Pancreas (tissue), 10 donors: ENCODE measurements around the gene ADCY5. TPM values are rescaled to one million over a fixed set of nuclear protein-coding genes. Genes with fewer than 3 reads are reported as not detected.

Experiments
- ATAC-seq, 4 donors: fragments of 200-7000 bp; cut with Tn5 transposase; one replicate each; pipeline versions ENCODE4 v1.8.0 to v1.9.1; 2020; ENCODE audit warnings: mild to moderate bottlenecking in 4 of 4, moderate library complexity in 4 of 4
- DNase-seq, 6 donors: peaks; one replicate each; pipeline ENCODE4 v3.0.0-alpha.2; 2020
- FAIRE-seq: peaks from 2 replicates; lab custom pipeline; 2012; peaks lifted over from hg19 to GRCh38; lab: Jason Lieb, UNC
- H3K27ac ChIP-seq, 4 donors: fragments of 200-600 bp; sonication (generic); 1 replicate in 3 of 4; 2 replicates in 1 of 4; pipeline versions ENCODE4 v1.5.0 to v1.8.0; 2020
- H3K27me3 ChIP-seq, 4 donors: fragments of 200-600 bp; one replicate each; pipeline ENCODE4 v1.8.0; 2021
- H3K36me3 ChIP-seq, 3 donors: fragments of 200-600 bp; sonication (generic) in 1 of 3; one replicate each; pipeline versions ENCODE4 v1.5.0 to v1.8.0; 2020 to 2021
- H3K4me1 ChIP-seq, 3 donors: fragments of 200-600 bp; one replicate each; pipeline ENCODE4 v1.8.0; 2021
- H3K4me3 ChIP-seq, 4 donors: fragments of 200-600 bp; sonication (generic) in 2 of 4; one replicate each; pipeline versions ENCODE4 v1.5.0 to v1.8.0; 2020 to 2021
- H3K9me3 ChIP-seq, 4 donors: fragments of 200-600 bp; one replicate each; pipeline ENCODE4 v1.8.0; 2021
- CTCF ChIP-seq, 4 donors: fragments of 200-600 bp; sonication (generic) in 3 of 4; IDR thresholded peaks; one replicate each; pipeline versions ENCODE4 v1.5.0 to v1.8.0; 2021; ENCODE audit warnings: antibody characterized with exemption in 4 of 4
- WGBS, 2 donors: extraction: QIAGEN DNeasy Blood & Tissue Kit; methylation state at CpG; one replicate each; pipeline ENCODE4 v1.1.7; 2013; 5-methylcytosine and 5-hydroxymethylcytosine counted together
- intact Hi-C, 3 donors: fragments of 100-400 bp; cut with DNase I; formaldehyde crosslinking; loops; one replicate each; pipeline versions ENCODE4 v1.11.1 to v1.14.2; 2022
- polyA plus RNA-seq, 2 donors: library from polyadenylated mRNA; stranded (reverse); fragments of 200-250 nt; gene quantifications; one replicate each; pipeline ENCODE4 v1.2.3, GENCODE V29; 2013
- total RNA-seq, 6 donors: library from RNA; stranded (reverse); fragmentation: NEBNext Ultra II Directional in 4 of 6; extraction: Animal tissue kit (Norgen Biotek cat#: 25700) in 4 of 6; gene quantifications; one replicate each; pipeline versions ENCODE4 v1.2.1 to v1.2.4, GENCODE V29; 2021 to 2023
- donor health status: healthy with polysubstance abuse.
- donor health status: DM: no; HTN: no; CAD: no; lungs with moderate emphysema.
- donor health status: DM: no; HTN: no; CAD: no.
- donor health status: control.
- donor health status: control.
- donor health status: Bipolar disorder and iron deficiency.
- donor health status: DM: yes; HTN: yes; CAD: no.
- donor health status: DM: no; HTN: no; CAD: no.
- donor health status: DM: no; HTN: no; CAD: no.
- donor health status: DM: yes; HTN: yes; CAD: no.

The ADCY5 gene
- total and polyA plus RNA-seq, 8 donors = 6.0 to 13.4 (median 9.6) TPM

GRCh38 chr3:123258359-123258758, 190.5 kb downstream of the ADCY5 start:
- H3K4me1 ChIP-seq = no peaks in the 10 kb centered on the region
- no peak overlapping the region for H3K27ac ChIP-seq
- DNase-seq (no peak), ATAC-seq (no peak), FAIRE-seq (no peak)
- H3K36me3 ChIP-seq = no peaks in the 10 kb centered on the region
- no peaks in the 10 kb centered on the region for H3K27me3 ChIP-seq
- TF ChIP-seq CTCF (IDR thresholded peaks at IDR 0.05) = no peak
- no peaks in the 10 kb centered on the region for H3K9me3 ChIP-seq
- intact Hi-C loops = loop anchor here in 1 of 3 donors (10.0 kb wide), 1 partner anchor 314 kb away; no protein-coding TSS in a partner anchor
- H3K4me3 ChIP-seq = no peak overlapping the region

GRCh38 chr3:123256256-123256655, 192.6 kb downstream of the ADCY5 start:
- Histone ChIP-seq H3K27ac (no peak overlapping the region), H3K36me3 (no peaks in the 10 kb centered on the region), H3K27me3 (no peaks in the 10 kb centered on the region), H3K4me1 (no peaks in the 10 kb centered on the region), H3K4me3 (no peak overlapping the region), H3K9me3 (no peaks in the 10 kb centered on the region)
- WGBS, 2 donors = 75 to 79% methylated on average over 2 of the region's 2 CpGs
- FAIRE-seq = no peak
- intact Hi-C loops = loop anchor here in 1 of 3 donors (10.0 kb wide), 1 partner anchor 311 kb away; no protein-coding TSS in a partner anchor
- DNase-seq = no peak
- no peak for ATAC-seq
- TF ChIP-seq CTCF (IDR thresholded peaks at IDR 0.05) = no peak

- no peak for FAIRE-seq
- H3K9me3 ChIP-seq = no peaks in the 10 kb centered on the region
- intact Hi-C loops = no loop called here
- no peak overlapping the region for H3K4me3 ChIP-seq
- ATAC-seq = no peak
- no peak for TF ChIP-seq CTCF (IDR thresholded peaks at IDR 0.05)
- H3K27me3 ChIP-seq = no peaks in the 10 kb centered on the region
- 28 to 32% methylated on average over 3 of the region's 3 CpGs for WGBS, 2 donors
- peaks cover 0 to 3% (median 0%) of the 10 kb centered on the region in 3 donors for H3K36me3 ChIP-seq
- peaks cover 0 to 6% (median 0%) of the 10 kb centered on the region in 3 donors for H3K4me1 ChIP-seq
- no peak overlapping the region for H3K27ac ChIP-seq
- no peak for DNase-seq
Measured at GRCh38 chr3:123246866-123247265, 202.0 kb downstream of the ADCY5 start.

GRCh38 chr3:123244128-123244527, 204.8 kb downstream of the ADCY5 start:
- ATAC-seq = no peak
- WGBS, 2 donors = 47% methylated on average over 4 of the region's 4 CpGs
- intact Hi-C loops = no loop called here

More at GRCh38 chr3:123244128-123244527, 204.8 kb downstream of the ADCY5 start:
- Histone ChIP-seq H3K4me3 (no peak overlapping the region), H3K27me3 (no peaks in the 10 kb centered on the region), H3K27ac (no peak overlapping the region), H3K36me3 (peaks cover 0 to 3% (median 0%) of the 10 kb centered on the region in 3 donors), H3K9me3 (no peaks in the 10 kb centered on the region), H3K4me1 (peaks cover 0 to 6% (median 0%) of the 10 kb centered on the region in 3 donors)
- DNase-seq (peak in 2 of 6 donors; percentile 15 to 33), FAIRE-seq (no peak)
- TF ChIP-seq CTCF (IDR thresholded peaks at IDR 0.05) = no peak
